Measurements from ENCODE around the gene LRFN2.

- TF ChIP-seq POLR2A (IDR thresholded peaks at IDR 0.05; ENCODE audit: low read depth, low read length) (no peak), POLR2AphosphoS5 (IDR thresholded peaks at IDR 0.05; ENCODE audit: low read depth, low read length) (no peak), SPI1 (IDR thresholded peaks at IDR 0.05; ENCODE audit: low read depth, low read length) (no peak), TAF1 (IDR thresholded peaks at IDR 0.05; ENCODE audit: low read depth, low read length) (no peak), PAX5 (IDR thresholded peaks at IDR 0.05; ENCODE audit: insufficient read depth, low read length, severe bottlenecking) (no peak)
Measured at GRCh38 chr6:40583709-40584108, 3.5 kb downstream of the LRFN2 start.

Data from GM12891 (cell line).